ENCODE measurements around the gene SHB. TPM values are rescaled to one million over a fixed set of nuclear protein-coding genes. Genes with fewer than 3 reads are reported as not detected.
A peak's percentile ranks its signal among the peaks of the same experiment; 100 is the strongest.

The SHB gene
- total RNA-seq, 1 experiment from 2014 or later, result 23.8 TPM

DNA sequence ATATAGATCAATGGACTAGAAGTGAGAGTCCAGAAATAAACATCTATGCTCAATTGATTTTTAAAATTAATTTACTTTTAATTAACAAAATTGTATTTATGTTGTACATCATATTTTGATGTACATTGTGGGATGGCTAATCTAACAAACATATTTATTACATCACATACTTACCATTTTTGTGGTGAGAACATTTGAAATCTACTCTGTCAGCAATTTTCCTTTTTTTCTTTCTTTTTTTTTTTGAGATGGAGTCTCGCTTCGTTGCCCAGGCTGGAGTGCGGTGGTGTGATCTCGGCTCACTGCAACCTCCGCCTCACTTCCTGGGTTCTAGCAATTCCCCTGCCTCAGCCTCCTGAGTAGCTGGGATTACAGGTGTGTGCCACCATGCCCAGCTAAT is 32.4 kb upstream of the SHB start:
- Histone ChIP-seq H3K4me3 (no peak overlapping the region), H3K27me3 (ENCODE audit: insufficient read depth, low read depth) (no peaks in the 10 kb centered on the region), H4K20me1 (ENCODE audit: insufficient read depth) (no peaks in the 10 kb centered on the region), H2AFZ (no peak overlapping the region), H3F3A (ENCODE audit: insufficient read depth, low read depth) (no peaks in the 10 kb centered on the region), H3K27ac (no peak overlapping the region), H3K79me2 (ENCODE audit: low read depth) (no peaks in the 10 kb centered on the region), H3K9me3 (ENCODE audit: insufficient read depth, low read depth) (no peaks in the 10 kb centered on the region), H3K4me2 (no peak overlapping the region), H3K9me2 (ENCODE audit: insufficient read depth) (no peaks in the 10 kb centered on the region), H3K36me3 (ENCODE audit: low read depth) (no peaks in the 10 kb centered on the region), H3K4me1 (replicated peaks; ENCODE audit: insufficient read depth) (peaks cover 2% of the 10 kb centered on the region; the same call in 1 of the 2 replicates)
- DNase-seq, result no peak
- CTCF ChIA-PET, result no interaction called here
- POLR2A ChIA-PET (ENCODE audit: unreplicated experiment), result interaction anchor here (0.9 kb wide), 1 partner anchor 273 kb away, joined by 7 read pairs; no protein-coding TSS in a partner anchor
- intact Hi-C loops (cut with micrococcal nuclease; ENCODE audit: unreplicated experiment), result no loop called here
- BruUV-seq (replicated peaks), result no TSS peak
- TF ChIP-seq CTCF (conservative IDR thresholded peaks at IDR 0.05) (no peak), EZH2 (IDR thresholded peaks at IDR 0.05; ENCODE audit: low read depth) (no peak)

- no peak overlapping the region for H3K4me2 ChIP-seq
- no TSS peak for BruUV-seq (replicated peaks)
- no peaks in the 10 kb centered on the region for H3K9me3 ChIP-seq (ENCODE audit: insufficient read depth, low read depth)
- no peak overlapping the region for H3K27ac ChIP-seq
- TF ChIP-seq CTCF (conservative IDR thresholded peaks at IDR 0.05), result no peak
- no peak for TF ChIP-seq EZH2 (IDR thresholded peaks at IDR 0.05; ENCODE audit: low read depth)
- no peaks in the 10 kb centered on the region for H3K79me2 ChIP-seq (ENCODE audit: low read depth)
- no peak overlapping the region for H3K4me3 ChIP-seq
- peak in 1 of 2 experiments; percentile 27 for DNase-seq
- H3K36me3 ChIP-seq (ENCODE audit: low read depth), result no peaks in the 10 kb centered on the region
- POLR2A ChIA-PET (ENCODE audit: unreplicated experiment), result no interaction called here
- H2AFZ ChIP-seq, result no peak overlapping the region
- H3K4me1 ChIP-seq (replicated peaks; ENCODE audit: insufficient read depth), result no peaks in the 10 kb centered on the region
- CTCF ChIA-PET, result no interaction called here
- no peaks in the 10 kb centered on the region for H4K20me1 ChIP-seq (ENCODE audit: insufficient read depth)
- intact Hi-C loops (cut with micrococcal nuclease; ENCODE audit: unreplicated experiment), result no loop called here
- H3F3A ChIP-seq (ENCODE audit: insufficient read depth, low read depth), result no peaks in the 10 kb centered on the region
- no peaks in the 10 kb centered on the region for H3K9me2 ChIP-seq (ENCODE audit: insufficient read depth)
- H3K27me3 ChIP-seq (ENCODE audit: insufficient read depth, low read depth), result no peaks in the 10 kb centered on the region
Observed at GRCh38 chr9:38096238-38096805, 27.3 kb upstream of the SHB start.

DNA sequence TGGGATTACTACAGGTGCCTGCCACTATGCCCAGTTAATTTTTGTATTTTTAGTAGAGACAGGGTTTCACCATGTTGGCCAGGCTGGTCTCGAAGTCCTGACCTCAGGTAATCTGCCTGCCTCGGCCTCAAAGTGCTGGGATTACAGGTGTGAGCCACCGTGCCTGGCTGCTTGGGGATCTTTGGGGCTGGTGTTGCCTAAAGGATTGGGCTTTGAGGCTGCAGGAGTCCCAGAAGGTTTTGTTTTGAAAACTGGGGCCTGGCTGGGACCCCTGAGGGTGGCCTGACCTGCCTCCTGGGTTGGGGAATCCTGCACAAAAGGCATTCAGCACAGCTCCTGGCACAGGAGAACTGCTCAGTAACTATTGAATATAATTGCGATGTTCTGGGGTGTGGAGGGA is 25.1 kb upstream of the SHB start:
- no peaks in the 10 kb centered on the region for H3K9me2 ChIP-seq (ENCODE audit: insufficient read depth)
- H3K27me3 ChIP-seq (ENCODE audit: insufficient read depth, low read depth), result no peaks in the 10 kb centered on the region
- H3F3A ChIP-seq (ENCODE audit: insufficient read depth, low read depth), result no peaks in the 10 kb centered on the region
- DNase-seq, result no peak
- H4K20me1 ChIP-seq (ENCODE audit: insufficient read depth), result no peaks in the 10 kb centered on the region
- BruUV-seq (replicated peaks), result no TSS peak
- intact Hi-C loops (cut with micrococcal nuclease; ENCODE audit: unreplicated experiment), result no loop called here
- H3K9me3 ChIP-seq (ENCODE audit: insufficient read depth, low read depth), result no peaks in the 10 kb centered on the region
- no peaks in the 10 kb centered on the region for H3K36me3 ChIP-seq (ENCODE audit: low read depth)
- H3K4me1 ChIP-seq (replicated peaks; ENCODE audit: insufficient read depth), result peaks cover 10% of the 10 kb centered on the region
- H3K79me2 ChIP-seq (ENCODE audit: low read depth), result no peaks in the 10 kb centered on the region
- ChIA-PET CTCF (no interaction called here), POLR2A (ENCODE audit: unreplicated experiment) (no interaction called here)
- no peak overlapping the region for H3K27ac ChIP-seq
- no peak for TF ChIP-seq EZH2 (IDR thresholded peaks at IDR 0.05; ENCODE audit: low read depth)
- TF ChIP-seq CTCF (conservative IDR thresholded peaks at IDR 0.05), result no peak
- no peak overlapping the region for H3K4me3 ChIP-seq
- no peak overlapping the region for H2AFZ ChIP-seq
- H3K4me2 ChIP-seq, result no peak overlapping the region
